Tibial nerve (tissue), 4 donors: ENCODE data around the gene A3GALT2. TPM values are rescaled to one million over a fixed set of nuclear protein-coding genes. Genes with fewer than 3 reads are reported as not detected.
A peak's percentile ranks its signal among the peaks of the same experiment; 100 is the strongest.

ENCODE experiments used
- DNase-seq, 2 donors: peaks; one replicate each; pipeline ENCODE4 v3.0.0-alpha.2; 2019; ENCODE audit warnings: low spot score in 2 of 2
- H3K27ac ChIP-seq, 4 donors: fragments of 200-600 bp; sonication (generic) in 3 of 4; one replicate each; pipeline ENCODE4 v1.5.1; 2017 to 2019; ENCODE audit warnings: mild to moderate bottlenecking in 1 of 4
- H3K27me3 ChIP-seq, 2 donors: fragments of 200-600 bp; sonication (generic) in 1 of 2; one replicate each; pipeline versions ENCODE4 v1.5.1 to v1.6.0; 2017 to 2019
- H3K36me3 ChIP-seq, 3 donors: fragments of 200-600 bp; sonication (generic); one replicate each; pipeline ENCODE4 v1.5.1; 2018 to 2019
- H3K4me1 ChIP-seq, 4 donors: fragments of 200-600 bp; sonication (generic) in 3 of 4; one replicate each; pipeline ENCODE4 v1.5.1; 2017 to 2019
- H3K4me3 ChIP-seq, 4 donors: fragments of 200-600 bp; sonication (generic) in 3 of 4; one replicate each; pipeline ENCODE4 v1.5.1; 2017 to 2019; ENCODE audit warnings: mild to moderate bottlenecking in 1 of 4, moderate library complexity in 1 of 4
- H3K9me3 ChIP-seq, 4 donors: fragments of 200-600 bp; sonication (generic) in 3 of 4; one replicate each; pipeline ENCODE4 v1.5.1; 2017 to 2019
- CTCF ChIP-seq, 5 experiments: fragments of 200-600 bp in 3 of 5; fragments of 450-650 bp in 2 of 5; sonication (generic) in 3 of 5; IDR thresholded peaks; one replicate each; pipeline ENCODE4 v1.5.1; 2016 to 2019; ENCODE audit warnings: antibody characterized with exemption in 5 of 5, mild to moderate bottlenecking in 3 of 5, moderate library complexity in 2 of 5
- EP300 ChIP-seq, 2 donors: sonication (generic); formaldehyde crosslinking; IDR thresholded peaks; one replicate each; pipeline ENCODE4 v1.6.1; 2017; ENCODE audit warnings: antibody characterized with exemption in 2 of 2, mild to moderate bottlenecking in 1 of 2
- POLR2A ChIP-seq, 2 donors: fragments of 450-650 bp; IDR thresholded peaks; one replicate each; pipeline ENCODE4 v1.6.1; 2017; ENCODE audit warnings: antibody characterized with exemption in 2 of 2, mild to moderate bottlenecking in 2 of 2, moderate library complexity in 2 of 2
- WGBS, 2 donors: methylation state at CpG; one replicate each; pipeline ENCODE4 v1.1.5; 2018; 5-methylcytosine and 5-hydroxymethylcytosine counted together
- small RNA-seq: library from RNA; depleted of rRNA; stranded (forward); fragments of <200 nt; gene quantifications from one replicate; pipeline ENCODE3, GENCODE V24; 2016
- total RNA-seq, 4 donors: library from RNA; depleted of rRNA; stranded (reverse); fragments of >200 nt; gene quantifications; one replicate each; pipeline ENCODE4 v1.1.0, GENCODE V29; 2016

The A3GALT2 gene
- total RNA-seq, 4 donors from 2014 or later: 0.42 to 0.66 TPM; not detected in 2

GRCh38 chr1:33259879-33260278 lies 61.0 kb downstream of the A3GALT2 start:
- no peak for DNase-seq
- WGBS, 2 donors: 86 to 87% methylated on average over 3 of the region's 3 CpGs
- TF ChIP-seq CTCF (IDR thresholded peaks at IDR 0.05) (no peak), POLR2A (IDR thresholded peaks at IDR 0.05) (no peak), EP300 (IDR thresholded peaks at IDR 0.05) (no peak)
- H3K36me3 ChIP-seq: peaks cover 0 to 3% (median 0%) of the 10 kb centered on the region in 3 donors
- no peak overlapping the region for H3K4me3 ChIP-seq
- H3K9me3 ChIP-seq: no peaks in the 10 kb centered on the region
- no peaks in the 10 kb centered on the region for H3K27me3 ChIP-seq
- H3K4me1 ChIP-seq: peaks cover 0 to 70% (median 40%) of the 10 kb centered on the region in 4 donors
- peak overlapping the region in 1 of 4 donors; percentile 38 for H3K27ac ChIP-seq

- WGBS, 2 donors: 54 to 63% methylated on average over 2 of the region's 2 CpGs
- Histone ChIP-seq H3K27ac (peak overlapping the region in 2 of 4 donors; percentile 83 to 88), H3K36me3 (peaks cover 0 to 3% (median 0%) of the 10 kb centered on the region in 3 donors), H3K4me1 (peaks cover 0 to 59% (median 40%) of the 10 kb centered on the region in 4 donors), H3K9me3 (no peaks in the 10 kb centered on the region), H3K27me3 (no peaks in the 10 kb centered on the region), H3K4me3 (peak overlapping the region in 1 of 4 donors; percentile 78)
- TF ChIP-seq EP300 (IDR thresholded peaks at IDR 0.05) (no peak), CTCF (IDR thresholded peaks at IDR 0.05) (no peak), POLR2A (IDR thresholded peaks at IDR 0.05) (no peak)
- no peak for DNase-seq
These were observed 62.1 kb downstream of the A3GALT2 start for GRCh38 chr1:33258788-33259274.

- Histone ChIP-seq H3K4me1 (peaks cover 0 to 51% (median 40%) of the 10 kb centered on the region in 4 donors), H3K36me3 (peaks cover 0 to 3% (median 0%) of the 10 kb centered on the region in 3 donors), H3K4me3 (peak overlapping the region; percentile 48 to 89 (median 68)), H3K9me3 (no peaks in the 10 kb centered on the region), H3K27ac (peak overlapping the region; percentile 63 to 88 (median 77)), H3K27me3 (no peaks in the 10 kb centered on the region)
- TF ChIP-seq POLR2A (IDR thresholded peaks at IDR 0.05): no peak
- no peak for TF ChIP-seq EP300 (IDR thresholded peaks at IDR 0.05)
- no peak for TF ChIP-seq CTCF (IDR thresholded peaks at IDR 0.05)
- no peak for DNase-seq
- WGBS, 2 donors: 32 to 36% methylated on average over 19 of the region's 19 CpGs
These were observed 62.9 kb downstream of the A3GALT2 start for GRCh38 chr1:33257772-33258712.

GRCh38 chr1:33257207-33257771 lies 63.6 kb downstream of the A3GALT2 start:
- no peaks in the 10 kb centered on the region for H3K36me3 ChIP-seq
- H3K4me1 ChIP-seq: peaks cover 0 to 51% (median 40%) of the 10 kb centered on the region in 4 donors
- no peaks in the 10 kb centered on the region for H3K27me3 ChIP-seq
- peak overlapping the region; percentile 63 to 88 (median 77) for H3K27ac ChIP-seq
- no peaks in the 10 kb centered on the region for H3K9me3 ChIP-seq
- DNase-seq: no peak
- WGBS, 2 donors: 0 to 1% methylated on average over 18 of the region's 18 CpGs
- TF ChIP-seq POLR2A (IDR thresholded peaks at IDR 0.05) (no peak), CTCF (IDR thresholded peaks at IDR 0.05) (no peak), EP300 (IDR thresholded peaks at IDR 0.05) (no peak)
- H3K4me3 ChIP-seq: peak overlapping the region; percentile 48 to 89 (median 68)

Small RNA genes within 50 kb of the gene (small RNA-seq; reads per million reads assigned to genes)
- not detected for gene RN7SKP16

Other genes with a start within 250 kb of the A3GALT2 start
- gene AZIN2, start 239.9 kb downstream of the A3GALT2 start, total RNA-seq: 1 to 10 TPM; 3.3 to 8.6 (median 6.3) TPM
- 10 to 100 TPM; 11.1 to 14.9 (median 12.2) TPM for gene TRIM62, start 139.1 kb downstream of the A3GALT2 start, total RNA-seq
- 10 to 100 TPM; 14.7 to 21.8 (median 17.3) TPM for gene ZNF362, start 64.6 kb downstream of the A3GALT2 start, total RNA-seq
- 100 to 1,000 TPM; 152 to 458 (median 204) TPM for gene PHC2, start 110.0 kb upstream of the A3GALT2 start, total RNA-seq
- 1 to 10 TPM; 6.9 to 9.4 (median 7.8) TPM for gene ZSCAN20, start 151.5 kb upstream of the A3GALT2 start, total RNA-seq